Heart left ventricle (tissue), 16 donors: ENCODE results near the gene SEMA3E. TPM values are rescaled to one million over a fixed set of nuclear protein-coding genes. Genes with fewer than 3 reads are reported as not detected.

Experiments used
- ATAC-seq, 4 donors: fragments of 200-7000 bp; cut with Tn5 transposase; one replicate each; pipeline ENCODE4 v1.9.1; 2020 to 2022; ENCODE audit warnings: moderate library complexity in 4 of 4, mild to moderate bottlenecking in 3 of 4, moderate number of reproducible peaks in 1 of 4
- DNase-seq, 5 donors: peaks; one replicate each; pipeline ENCODE4 v3.0.0-alpha.2; 2020
- H3K27ac ChIP-seq, 12 donors: fragments of 200-600 bp; sonication (generic) in 4 of 12; one replicate each; pipeline versions ENCODE4 v1.5.0 to v1.8.0; 2016 to 2022; ENCODE audit warnings: mild to moderate bottlenecking in 2 of 12
- H3K27me3 ChIP-seq, 9 donors: fragments of 200-600 bp; sonication (generic) in 2 of 9; one replicate each; pipeline versions ENCODE4 v1.5.1 to v1.8.0; 2016 to 2022; ENCODE audit warnings: mild to moderate bottlenecking in 3 of 9
- H3K36me3 ChIP-seq, 9 donors: fragments of 200-600 bp; sonication (generic) in 2 of 9; one replicate each; pipeline versions ENCODE4 v1.5.0 to v1.8.0; 2018 to 2022; ENCODE audit warnings: mild to moderate bottlenecking in 2 of 9
- H3K4me1 ChIP-seq, 12 donors: fragments of 200-600 bp; sonication (generic) in 4 of 12; one replicate each; pipeline versions ENCODE4 v1.5.0 to v1.8.0; 2016 to 2022; ENCODE audit warnings: mild to moderate bottlenecking in 3 of 12
- H3K4me3 ChIP-seq, 12 donors: fragments of 200-600 bp; sonication (generic) in 4 of 12; one replicate each; pipeline versions ENCODE4 v1.5.0 to v1.8.0; 2017 to 2022; ENCODE audit warnings: mild to moderate bottlenecking in 9 of 12, moderate library complexity in 4 of 12
- H3K9me3 ChIP-seq, 12 donors: fragments of 200-600 bp; sonication (generic) in 4 of 12; one replicate each; pipeline versions ENCODE4 v1.5.0 to v1.8.0; 2016 to 2022; ENCODE audit warnings: mild to moderate bottlenecking in 1 of 12
- POLR2A ChIP-seq, 2 donors: fragments of 450-650 bp; IDR thresholded peaks; one replicate each; pipeline ENCODE4 v1.6.1; 2017; ENCODE audit warnings: antibody characterized with exemption in 2 of 2, mild to moderate bottlenecking in 2 of 2, moderate library complexity in 2 of 2
- WGBS, 4 donors: extraction: QIAGEN DNeasy Blood & Tissue Kit in 2 of 4; methylation state at CpG; one replicate each; pipeline versions ENCODE4 v1.1.5 to v1.1.7; 2013 to 2018; 5-methylcytosine and 5-hydroxymethylcytosine counted together
- intact Hi-C, 10 donors: fragments of 100-400 bp; cut with DNase I; formaldehyde crosslinking; loops; one replicate each; pipeline versions ENCODE4 v1.11.1 to v1.14.2; 2022
- polyA plus RNA-seq, 2 donors: library from polyadenylated mRNA; stranded (reverse); fragments of 200-250 nt; gene quantifications; one replicate each; pipeline ENCODE4 v1.2.3, GENCODE V29; 2013
- total RNA-seq, 9 donors: library from RNA; depleted of rRNA in 2 of 9; stranded (reverse); fragments of >200 nt in 2 of 9; fragmentation: NEBNext Ultra II Directional in 3 of 9; extraction: Animal tissue kit (Norgen Biotek cat#: 25700) in 3 of 9; gene quantifications; one replicate each; pipeline versions ENCODE4 v1.1.0 to v1.2.4, GENCODE V29; 2016 to 2023
- TF ChIP-seq, protein P1 (sequence below), 12 donors: fragments of 200-600 bp; sonication (generic) in 4 of 12; IDR thresholded peaks; one replicate each; pipeline versions ENCODE4 v1.5.0 to v1.8.0; 2018 to 2022; ENCODE audit warnings: antibody characterized with exemption in 12 of 12, mild to moderate bottlenecking in 5 of 12
- donor health status: ischemic (EF 13 %, LVEDD 7.1; RV severe dilation, severe dysfunction).
- donor health status: healthy with polysubstance abuse.
- donor health status: DM: no; HTN: yes; CAD: no.
- donor health status: DM: no; HTN: no; CAD: no.
- donor health status: ischemic (EF 25% LVEDD 6.9; RV normal size, moderate dysfunction).
- donor health status: ischemic (EF 25% LVEDD 5.7; RV mildly dilated, moderate dysfunction).
- donor health status: healthy.
- donor health status: DM: yes; HTN: yes; CAD: no.
- donor health status: ischemic (EF 35%, LVEDD 5.7; RV mildly dilated, moderate dysfunction).
- donor health status: nonischemic (EF 11% LVEDD 7.7; RV severe dilation, severe dysfunction).
- donor health status: DM: yes; HTN: yes; CAD: no.
- donor health status: PGD.
- donor health status: ischemic (EF 29% LVEDD 5.4; RV normal size, mild dysfunction).
- donor health status: nonischemic (EF 23%, LVEDD 6.1; RV moderate dilation, normal function).

Gene SEMA3E
- total and polyA plus RNA-seq, 11 donors, result 0.04 to 1.2 (median 0.17) TPM; not detected in 3

- intact Hi-C loops, result no loop called here
- Histone ChIP-seq H3K4me3 (no peak overlapping the region), H3K27me3 (no peaks in the 10 kb centered on the region), H3K4me1 (no peaks in the 10 kb centered on the region), H3K27ac (no peak overlapping the region), H3K36me3 (no peaks in the 10 kb centered on the region), H3K9me3 (no peaks in the 10 kb centered on the region)
- 78 to 82% (median 79%) methylated on average over 3 of the region's 3 CpGs for WGBS, 4 donors
- no peak for DNase-seq
- TF ChIP-seq POLR2A (IDR thresholded peaks at IDR 0.05), result no peak
- TF ChIP-seq, protein P1, sequence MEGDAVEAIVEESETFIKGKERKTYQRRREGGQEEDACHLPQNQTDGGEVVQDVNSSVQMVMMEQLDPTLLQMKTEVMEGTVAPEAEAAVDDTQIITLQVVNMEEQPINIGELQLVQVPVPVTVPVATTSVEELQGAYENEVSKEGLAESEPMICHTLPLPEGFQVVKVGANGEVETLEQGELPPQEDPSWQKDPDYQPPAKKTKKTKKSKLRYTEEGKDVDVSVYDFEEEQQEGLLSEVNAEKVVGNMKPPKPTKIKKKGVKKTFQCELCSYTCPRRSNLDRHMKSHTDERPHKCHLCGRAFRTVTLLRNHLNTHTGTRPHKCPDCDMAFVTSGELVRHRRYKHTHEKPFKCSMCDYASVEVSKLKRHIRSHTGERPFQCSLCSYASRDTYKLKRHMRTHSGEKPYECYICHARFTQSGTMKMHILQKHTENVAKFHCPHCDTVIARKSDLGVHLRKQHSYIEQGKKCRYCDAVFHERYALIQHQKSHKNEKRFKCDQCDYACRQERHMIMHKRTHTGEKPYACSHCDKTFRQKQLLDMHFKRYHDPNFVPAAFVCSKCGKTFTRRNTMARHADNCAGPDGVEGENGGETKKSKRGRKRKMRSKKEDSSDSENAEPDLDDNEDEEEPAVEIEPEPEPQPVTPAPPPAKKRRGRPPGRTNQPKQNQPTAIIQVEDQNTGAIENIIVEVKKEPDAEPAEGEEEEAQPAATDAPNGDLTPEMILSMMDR (IDR thresholded peaks at IDR 0.05), result no peak
- ATAC-seq, result no peak
These were observed 139.5 kb downstream of the SEMA3E start for GRCh38 chr7:83509255-83510021.

DNA sequence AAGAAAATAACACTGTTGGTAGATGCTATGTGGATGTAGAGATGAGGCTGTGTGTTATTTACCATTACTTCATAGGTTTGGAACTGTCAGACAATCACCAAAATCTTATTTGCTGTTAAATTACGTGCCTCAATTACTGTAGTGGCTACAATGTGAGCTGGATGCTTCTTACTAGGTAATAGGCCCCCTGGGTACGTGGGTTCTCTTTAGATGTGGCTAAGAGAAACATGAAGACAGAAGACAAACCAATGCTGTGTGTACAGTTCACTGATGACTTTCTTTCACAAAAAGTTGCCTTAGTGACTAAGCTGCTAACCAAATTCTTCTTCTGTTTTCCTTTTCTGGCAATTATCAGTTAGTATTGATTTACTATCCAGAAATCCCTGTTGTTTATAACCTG is 144.6 kb downstream of the SEMA3E start:
- 56 to 72% (median 63%) methylated on average over 2 of the region's 2 CpGs for WGBS, 4 donors
- H3K9me3 ChIP-seq, result no peaks in the 10 kb centered on the region
- no peak for ATAC-seq

GRCh38 chr7:83502636-83503035 is 146.3 kb downstream of the SEMA3E start:
- WGBS, 4 donors, result 87 to 89% (median 89%) methylated on average over 2 of the region's 2 CpGs
- H3K9me3 ChIP-seq, result no peaks in the 10 kb centered on the region

More for the DNA sequence above, 144.6 kb downstream of the SEMA3E start:
- Histone ChIP-seq H3K4me3 (no peak overlapping the region), H3K36me3 (no peaks in the 10 kb centered on the region), H3K4me1 (no peaks in the 10 kb centered on the region), H3K27me3 (no peaks in the 10 kb centered on the region), H3K27ac (no peak overlapping the region)
- no peak for TF ChIP-seq POLR2A (IDR thresholded peaks at IDR 0.05)
- TF ChIP-seq, protein P1 (IDR thresholded peaks at IDR 0.05), result no peak
- DNase-seq, result no peak
- intact Hi-C loops, result no loop called here

GRCh38 chr7:83494683-83495082 is 154.3 kb downstream of the SEMA3E start:
- H3K4me3 ChIP-seq, result no peak overlapping the region
- DNase-seq (no peak), ATAC-seq (no peak)
- no peaks in the 10 kb centered on the region for H3K4me1 ChIP-seq
- no peaks in the 10 kb centered on the region for H3K9me3 ChIP-seq
- intact Hi-C loops, result no loop called here
- TF ChIP-seq POLR2A (IDR thresholded peaks at IDR 0.05), result no peak
- TF ChIP-seq, protein P1 (IDR thresholded peaks at IDR 0.05), result no peak
- H3K27ac ChIP-seq, result no peak overlapping the region
- no peaks in the 10 kb centered on the region for H3K36me3 ChIP-seq
- H3K27me3 ChIP-seq, result no peaks in the 10 kb centered on the region
- 87 to 91% (median 89%) methylated on average over 2 of the region's 2 CpGs for WGBS, 4 donors

More at GRCh38 chr7:83502636-83503035, 146.3 kb downstream of the SEMA3E start:
- H3K27ac ChIP-seq, result no peak overlapping the region
- ATAC-seq (no peak), DNase-seq (no peak)
- H3K4me3 ChIP-seq, result no peak overlapping the region
- intact Hi-C loops, result no loop called here
- no peak for TF ChIP-seq POLR2A (IDR thresholded peaks at IDR 0.05)
- TF ChIP-seq, protein P1 (IDR thresholded peaks at IDR 0.05), result no peak
- H3K27me3 ChIP-seq, result no peaks in the 10 kb centered on the region
- H3K36me3 ChIP-seq, result no peaks in the 10 kb centered on the region
- H3K4me1 ChIP-seq, result no peaks in the 10 kb centered on the region
